Ishikawa (cell line): ENCODE data around the gene SDHB.
A peak's percentile ranks its signal among the peaks of the same experiment; 100 is the strongest.

Experiments
- CEBPB ChIP-seq: IDR thresholded peaks from 2 replicates; pipeline ENCODE4 v1.6.1; 2012
- CREB1 ChIP-seq: IDR thresholded peaks from 2 replicates; pipeline ENCODE4 v1.6.1; 2012; ENCODE audit warnings: low read depth
- EGR1 ChIP-seq: IDR thresholded peaks from 2 replicates; pipeline ENCODE4 v1.6.1; 2012
- EP300 ChIP-seq: IDR thresholded peaks from 2 replicates; pipeline ENCODE4 v1.6.1; 2012; ENCODE audit warnings: borderline replicate concordance
- FOXM1 ChIP-seq: IDR thresholded peaks from 2 replicates; pipeline ENCODE4 v1.6.1; 2012; ENCODE audit warnings: low read depth, borderline replicate concordance
- MAX ChIP-seq: IDR thresholded peaks from 2 replicates; pipeline ENCODE4 v1.6.1; 2012
- NFIC ChIP-seq: IDR thresholded peaks from 2 replicates; pipeline ENCODE4 v1.6.1; 2012
- RAD21 ChIP-seq: IDR thresholded peaks from 2 replicates; pipeline ENCODE4 v1.6.1; 2012; ENCODE audit warnings: low read depth
- REST ChIP-seq: IDR thresholded peaks from 2 replicates; pipeline ENCODE4 v1.6.1; 2012; ENCODE audit warnings: low read depth, mild to moderate bottlenecking
- TAF1 ChIP-seq: IDR thresholded peaks from 2 replicates; pipeline ENCODE4 v1.6.1; 2012; ENCODE audit warnings: low read depth, mild to moderate bottlenecking
- TCF12 ChIP-seq: IDR thresholded peaks from 2 replicates; pipeline ENCODE4 v1.6.1; 2012; ENCODE audit warnings: low read depth
- TEAD4 ChIP-seq: IDR thresholded peaks from 2 replicates; pipeline ENCODE4 v1.6.1; 2012
- USF1 ChIP-seq: IDR thresholded peaks from 2 replicates; pipeline ENCODE4 v1.6.1; 2012
- YY1 ChIP-seq: IDR thresholded peaks from 2 replicates; pipeline ENCODE4 v1.6.1; 2012; ENCODE audit warnings: low read depth
- ZBTB7A ChIP-seq: IDR thresholded peaks from 2 replicates; pipeline ENCODE4 v1.6.1; 2012; ENCODE audit warnings: low read depth

The SDHB gene

GRCh38 chr1:17053685-17054410 is at the start of gene SDHB:
TSS of gene SDHB (minus strand) at chr1:17054032. CDS start at chr1:17054019, 13 bp downstream.
- TF ChIP-seq CREB1 = peak; percentile 47
- TF ChIP-seq RAD21 = no peak
- TF ChIP-seq TCF12 = no peak
- peak; percentile 89 for TF ChIP-seq TAF1
- TF ChIP-seq REST = no peak
- TF ChIP-seq ZBTB7A = no peak
- TF ChIP-seq USF1 = peak; percentile 76
- no peak for TF ChIP-seq TEAD4
- TF ChIP-seq YY1 = peak; percentile 96
- peak; percentile 45; the same call in 1 of the 2 replicates for TF ChIP-seq MAX
- TF ChIP-seq CEBPB = no peak
- peak; percentile 56; the same call in 1 of the 2 replicates for TF ChIP-seq EGR1
- no peak for TF ChIP-seq NFIC
- TF ChIP-seq EP300 = no peak
- no peak for TF ChIP-seq FOXM1

DNA sequence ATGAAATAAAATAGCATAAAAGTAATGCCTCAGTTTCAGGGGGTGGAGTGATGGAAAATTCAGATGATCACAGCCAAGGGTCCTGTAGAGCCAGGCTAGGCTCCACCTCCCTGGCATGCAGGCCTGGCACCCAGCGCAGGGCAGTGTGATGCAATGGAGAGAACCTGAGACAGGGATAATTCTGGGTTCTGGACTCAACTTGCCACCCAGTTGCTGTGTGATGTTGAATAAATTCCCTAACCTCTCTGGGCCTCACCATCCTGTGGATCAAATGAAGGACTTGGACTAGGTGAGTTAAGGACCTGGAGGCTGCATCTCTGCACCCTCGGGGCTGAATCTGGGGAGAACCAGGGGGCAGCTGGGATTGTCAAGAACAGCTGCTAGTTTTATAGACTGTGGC is 48.4 kb upstream of the SDHB start:
- TF ChIP-seq REST (no peak), USF1 (no peak), EP300 (no peak), TEAD4 (no peak), NFIC (no peak), TCF12 (no peak), ZBTB7A (no peak), RAD21 (no peak), MAX (no peak), EGR1 (no peak), YY1 (no peak)

DNA sequence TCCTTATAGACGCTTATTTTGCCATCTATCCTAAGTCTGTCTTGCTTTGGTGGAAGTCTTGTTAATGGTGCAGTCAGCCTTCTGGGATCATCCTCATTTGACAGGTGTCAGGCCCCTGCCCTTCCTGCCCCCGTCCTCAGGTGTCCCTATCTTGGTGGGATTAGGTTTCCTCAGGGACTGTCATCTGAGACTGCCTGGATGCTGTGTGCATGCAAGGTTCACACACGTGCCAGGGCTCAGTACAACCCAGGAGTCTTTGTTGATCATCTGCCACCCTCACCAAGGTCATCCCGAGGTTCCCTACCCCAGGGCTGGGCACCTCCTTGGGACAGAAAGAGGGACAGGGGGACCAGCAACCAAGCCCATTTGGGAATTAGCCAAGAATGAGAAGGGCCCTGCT is 47.4 kb upstream of the SDHB start:
- TF ChIP-seq TCF12 (no peak), EGR1 (no peak), EP300 (no peak), RAD21 (no peak), TAF1 (no peak), ZBTB7A (no peak), YY1 (no peak), CREB1 (no peak), CEBPB (no peak), FOXM1 (no peak), REST (no peak), MAX (no peak), NFIC (no peak), TEAD4 (no peak), USF1 (no peak)
